ENCODE data around the gene SERPINH1.

Gene SERPINH1

DNA sequence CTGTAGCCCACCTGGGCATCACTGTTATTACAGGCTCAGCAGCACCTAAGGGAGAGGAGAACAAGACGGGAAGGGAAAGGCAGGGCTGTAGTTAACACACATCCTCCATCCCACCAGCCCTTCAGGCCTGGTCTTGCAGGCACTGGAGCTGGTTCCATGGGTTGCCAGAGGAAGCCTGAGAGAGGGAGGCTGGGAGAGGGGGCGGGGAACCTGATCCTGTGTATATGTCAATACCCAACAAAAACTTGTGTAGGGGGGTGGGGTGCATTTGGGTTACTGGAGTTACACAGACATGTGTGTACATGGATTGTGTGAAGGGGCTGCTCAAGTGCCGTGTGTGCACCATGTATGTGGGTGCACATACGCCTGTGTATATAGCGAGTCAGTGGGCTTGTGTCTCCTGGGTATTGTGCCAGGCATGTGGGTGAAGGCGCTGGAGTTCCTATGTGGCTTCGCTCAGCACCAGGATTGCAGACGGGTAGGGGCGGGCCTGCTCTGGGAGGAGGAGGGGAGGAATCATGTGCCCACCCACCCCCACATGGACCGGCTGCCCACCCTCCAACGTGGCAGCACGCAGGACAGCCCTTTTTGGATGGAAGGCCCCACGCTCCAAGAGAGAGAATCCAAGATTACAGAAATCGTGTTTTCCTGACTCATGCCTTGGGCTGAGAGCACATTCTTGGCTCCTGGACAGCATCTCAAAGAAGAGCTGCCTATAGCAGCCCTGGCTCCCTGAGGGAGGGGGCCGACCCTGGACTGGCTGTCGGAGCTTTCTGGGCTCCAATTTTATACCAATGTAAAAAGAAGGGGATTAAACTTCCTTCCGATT is 4.2 kb upstream of the SERPINH1 start:
- DNase-seq: no peak

- no peak for DNase-seq
Measured at GRCh38 chr11:75558939-75559843, 2.9 kb upstream of the SERPINH1 start.

GRCh38 chr11:75560644-75561043 is 1.4 kb upstream of the SERPINH1 start:
- DNase-seq: no peak

DNA sequence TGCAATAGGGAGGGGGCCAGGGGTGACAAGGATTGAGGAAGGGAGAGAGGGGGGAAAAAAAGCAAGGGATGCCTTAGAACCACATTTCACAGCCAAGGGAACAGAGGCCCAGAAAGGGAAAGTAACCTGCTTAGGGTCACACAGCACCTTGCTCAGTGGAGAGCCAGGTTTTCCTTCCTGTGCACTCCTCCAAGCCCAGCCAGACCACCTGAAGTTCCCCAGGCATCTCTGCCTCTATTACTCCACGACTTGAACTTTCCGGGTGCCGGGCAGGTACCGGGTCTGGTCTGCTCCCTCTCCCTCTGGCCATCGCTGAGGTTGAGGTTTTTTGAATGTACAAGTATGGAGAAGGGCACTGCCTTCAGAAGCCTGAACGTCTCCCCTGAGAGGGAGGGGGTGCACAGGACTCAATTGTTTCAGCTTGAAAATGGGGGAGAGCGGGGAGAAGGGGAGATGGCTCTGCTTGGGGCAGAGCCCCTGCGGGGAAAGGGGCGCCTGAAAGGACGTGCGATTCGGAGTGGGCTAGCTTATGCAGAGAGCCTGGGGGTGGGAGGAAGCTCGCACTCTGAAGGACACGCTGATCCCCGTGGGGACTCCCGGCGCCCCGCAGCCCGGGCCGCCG is 516 bp upstream of the SERPINH1 start:
- no peak for DNase-seq

DNA sequence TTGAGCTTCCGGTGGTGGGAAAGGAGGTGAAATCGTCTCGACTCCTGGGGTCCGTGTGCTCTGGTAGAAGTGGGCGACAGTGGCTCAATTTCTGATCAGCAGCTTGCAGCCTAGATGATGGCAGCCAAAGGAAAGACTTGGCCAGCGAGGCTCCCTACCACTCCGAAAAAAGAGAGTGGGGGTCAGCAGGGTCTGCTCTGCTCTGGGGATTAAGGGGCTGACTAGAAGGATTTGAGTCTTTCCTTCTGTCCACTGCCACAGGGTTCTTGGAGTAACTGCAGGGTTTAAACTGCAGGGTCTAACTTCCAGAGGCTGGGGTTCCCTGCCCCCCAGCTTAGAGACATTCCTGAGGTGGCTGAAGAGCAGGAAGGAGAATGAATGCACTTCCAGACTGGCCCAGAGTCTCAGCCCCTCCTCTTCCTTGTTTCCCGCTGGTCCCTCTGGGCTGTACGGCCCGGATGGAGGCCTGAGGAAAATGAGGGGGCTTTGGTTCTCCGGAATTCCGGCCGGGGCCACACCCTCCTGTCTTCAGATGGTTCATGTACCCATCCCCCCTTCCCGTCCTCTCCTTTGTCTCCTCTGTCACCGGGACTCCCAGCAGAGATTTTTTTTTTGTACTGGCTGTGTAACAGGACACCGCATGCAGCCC is 907 bp downstream of the SERPINH1 start:
- DNase-seq: no peak

DNA sequence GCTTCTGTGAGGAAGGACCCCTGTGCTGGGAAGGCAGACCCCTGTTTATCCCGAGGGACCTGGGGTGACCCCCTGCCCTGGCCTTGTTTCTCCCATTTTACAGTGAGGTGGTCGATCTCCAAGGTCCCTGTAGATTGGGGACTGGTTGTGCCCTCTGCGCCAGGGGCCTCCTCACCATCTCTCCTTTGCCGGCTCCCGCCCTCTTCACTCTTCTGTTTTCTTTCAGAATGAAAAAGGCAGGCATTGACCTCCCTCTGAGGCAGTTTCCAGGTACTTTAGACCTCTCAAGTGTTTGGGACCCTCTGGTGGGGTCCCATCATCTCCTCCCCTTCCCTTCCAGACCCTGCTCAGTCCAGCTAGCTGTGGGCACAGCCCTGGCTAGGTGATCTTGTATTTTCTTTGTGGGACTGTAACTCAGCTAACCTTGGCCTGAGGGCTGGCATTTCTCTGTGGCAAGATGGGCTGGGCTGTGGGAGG is 1.5 kb downstream of the SERPINH1 start:
- DNase-seq: no peak

DNA sequence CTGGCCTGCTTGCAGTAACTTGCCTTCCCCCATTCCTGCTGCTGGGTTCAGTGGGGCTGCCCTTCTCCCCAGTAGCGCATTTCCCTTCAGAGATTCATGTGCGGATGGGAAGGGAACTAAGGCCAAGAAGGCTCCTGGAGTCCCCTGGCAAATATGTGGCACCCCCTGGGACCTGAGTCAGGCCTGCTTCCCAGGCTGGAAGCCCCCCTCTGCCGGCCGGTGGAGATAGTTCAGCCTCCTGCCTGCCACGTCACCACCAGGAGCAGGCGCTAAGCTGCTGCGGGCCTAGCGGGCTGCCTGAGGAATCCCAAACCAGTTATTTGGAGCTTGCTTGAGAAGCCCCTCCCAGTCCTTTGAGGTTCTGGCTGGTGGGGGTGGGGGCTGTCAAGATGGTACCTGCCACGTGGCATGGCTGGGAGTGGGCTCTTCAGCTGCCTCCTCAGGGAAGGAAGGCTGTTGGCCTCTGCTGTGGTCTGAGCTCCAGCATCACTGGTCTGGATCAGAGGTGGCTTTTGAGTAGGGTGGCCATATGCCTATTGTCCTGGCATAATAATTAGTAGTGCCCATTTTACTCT is 2.0 kb downstream of the SERPINH1 start:
- DNase-seq: no peak

DNA sequence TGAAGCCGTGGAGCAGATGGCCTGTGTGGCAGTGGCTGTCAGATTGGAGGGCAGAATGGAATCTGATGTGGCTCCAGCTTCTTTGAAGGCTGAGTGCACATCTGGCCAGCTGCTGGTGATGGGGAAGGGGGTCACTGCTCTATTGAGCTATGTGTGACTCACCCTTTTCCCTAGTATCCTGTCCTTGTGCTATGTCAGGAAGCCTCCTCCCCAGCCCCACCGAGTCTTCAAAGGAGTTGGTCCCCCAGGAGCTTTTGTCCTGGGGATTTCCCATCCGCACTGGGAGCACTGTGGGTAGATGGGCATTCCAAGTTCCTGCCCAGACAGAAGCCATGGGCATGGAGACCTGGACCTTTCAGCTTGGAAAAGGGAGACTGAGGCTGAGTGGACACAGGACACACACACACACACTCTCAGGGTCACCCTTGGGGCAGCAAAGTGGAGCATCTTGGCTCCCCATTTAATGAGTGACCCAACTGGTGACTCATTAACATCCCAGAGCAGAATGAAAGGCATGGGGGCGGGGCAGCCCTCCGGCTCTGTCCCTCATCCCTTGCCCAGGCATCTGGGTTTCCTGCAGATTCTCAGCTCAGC is 3.3 kb downstream of the SERPINH1 start:
- no peak for DNase-seq

GRCh38 chr11:75565916-75566762 is 4.1 kb downstream of the SERPINH1 start:
- no peak for DNase-seq

DNA sequence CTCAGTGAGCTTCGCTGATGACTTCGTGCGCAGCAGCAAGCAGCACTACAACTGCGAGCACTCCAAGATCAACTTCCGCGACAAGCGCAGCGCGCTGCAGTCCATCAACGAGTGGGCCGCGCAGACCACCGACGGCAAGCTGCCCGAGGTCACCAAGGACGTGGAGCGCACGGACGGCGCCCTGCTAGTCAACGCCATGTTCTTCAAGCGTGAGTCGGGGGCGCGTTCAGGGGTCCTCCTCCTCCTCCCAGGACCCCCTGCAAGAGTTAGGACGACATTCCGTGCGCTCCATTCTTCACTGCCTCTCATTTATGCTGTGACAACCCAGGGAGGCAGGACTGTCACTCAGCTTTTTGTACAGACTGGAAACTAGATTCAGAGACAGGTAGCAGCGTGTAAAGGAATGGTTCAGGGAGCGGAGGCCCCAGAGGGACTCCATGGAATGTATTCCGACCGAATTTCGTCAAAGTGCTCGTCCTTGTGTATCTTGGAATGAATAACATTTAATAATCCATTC is 4.8 kb downstream of the SERPINH1 start:
- DNase-seq: no peak

DNA sequence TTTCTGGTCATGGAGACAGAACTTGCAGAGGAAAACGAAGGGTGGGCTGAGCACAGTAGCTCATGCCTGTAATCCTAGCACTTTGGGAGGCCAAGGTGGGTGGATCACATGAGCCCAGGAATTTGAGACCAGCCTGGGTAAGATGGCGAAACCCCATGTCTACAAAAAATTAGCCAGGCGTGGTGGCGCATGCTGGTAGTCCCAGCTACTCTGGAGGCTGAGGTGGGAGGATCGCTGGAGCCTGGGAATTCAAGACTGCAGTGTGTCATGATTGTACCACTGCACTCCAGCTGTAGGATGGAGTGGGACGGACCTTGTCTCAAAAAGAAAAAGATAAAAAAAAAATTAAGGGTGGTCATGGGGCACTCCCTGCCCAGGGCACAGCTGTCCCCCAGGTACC is 5.9 kb downstream of the SERPINH1 start:
- DNase-seq: no peak

DNA sequence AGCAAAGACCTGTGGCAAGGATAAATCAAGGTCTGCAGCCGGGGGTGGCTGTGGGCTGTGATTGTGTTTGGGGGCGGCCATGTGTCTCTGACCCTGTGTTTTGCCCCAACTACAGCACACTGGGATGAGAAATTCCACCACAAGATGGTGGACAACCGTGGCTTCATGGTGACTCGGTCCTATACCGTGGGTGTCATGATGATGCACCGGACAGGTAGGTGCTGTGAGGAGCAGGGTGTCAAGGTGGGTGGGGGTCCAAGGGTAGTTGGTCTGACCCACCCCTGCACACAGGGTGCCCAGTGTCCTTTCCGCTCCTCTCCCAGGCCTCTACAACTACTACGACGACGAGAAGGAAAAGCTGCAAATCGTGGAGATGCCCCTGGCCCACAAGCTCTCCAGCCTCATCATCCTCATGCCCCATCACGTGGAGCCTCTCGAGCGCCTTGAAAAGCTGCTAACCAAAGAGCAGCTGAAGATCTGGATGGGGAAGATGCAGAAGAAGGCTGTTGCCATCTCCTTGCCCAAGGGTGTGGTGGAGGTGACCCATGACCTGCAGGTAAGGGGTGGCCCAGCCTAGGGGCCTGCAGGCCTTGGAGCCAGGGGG is 6.7 kb downstream of the SERPINH1 start:
- DNase-seq: no peak

- no peak for DNase-seq
Measured at GRCh38 chr11:75570559-75571139, 8.6 kb downstream of the SERPINH1 start.

DNA sequence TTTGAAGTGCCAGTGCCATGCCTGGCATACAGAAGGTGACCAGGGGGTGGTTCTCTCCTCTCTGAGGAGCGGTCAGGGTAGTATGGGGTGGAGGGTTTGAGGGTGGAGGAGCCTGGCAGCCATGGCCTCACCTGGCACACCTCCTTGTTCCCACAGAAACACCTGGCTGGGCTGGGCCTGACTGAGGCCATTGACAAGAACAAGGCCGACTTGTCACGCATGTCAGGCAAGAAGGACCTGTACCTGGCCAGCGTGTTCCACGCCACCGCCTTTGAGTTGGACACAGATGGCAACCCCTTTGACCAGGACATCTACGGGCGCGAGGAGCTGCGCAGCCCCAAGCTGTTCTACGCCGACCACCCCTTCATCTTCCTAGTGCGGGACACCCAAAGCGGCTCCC is 9.6 kb downstream of the SERPINH1 start:
- no peak for DNase-seq

DNA sequence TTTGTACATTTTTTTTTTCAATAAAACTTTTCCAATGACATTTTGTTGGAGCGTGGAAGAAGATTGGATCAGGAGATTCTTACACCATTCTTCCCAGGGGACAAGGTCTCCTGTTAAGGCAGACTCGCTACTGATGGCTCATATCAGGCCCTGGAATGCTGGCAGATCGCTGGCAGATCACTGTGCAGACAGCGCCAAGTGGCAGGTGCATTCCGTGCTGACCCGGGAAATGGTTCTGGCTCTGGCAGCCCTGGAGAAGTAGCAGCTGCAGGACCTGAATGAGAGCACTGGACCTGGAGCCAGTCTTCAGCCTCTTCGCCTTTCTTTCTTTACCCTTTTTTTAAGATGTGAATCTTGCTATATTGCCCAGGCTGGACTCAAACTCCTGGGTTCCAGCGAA is 10.7 kb downstream of the SERPINH1 start:
- DNase-seq: no peak

- no peak for DNase-seq
Measured at GRCh38 chr11:75574698-75575602, 12.9 kb downstream of the SERPINH1 start.

GRCh38 chr11:75576017-75576416 is 14.0 kb downstream of the SERPINH1 start:
- DNase-seq: no peak

- DNase-seq: no peak
Measured at GRCh38 chr11:75576499-75576918, 14.5 kb downstream of the SERPINH1 start.

GRCh38 chr11:75577207-75577606 is 15.2 kb downstream of the SERPINH1 start:
- peak; percentile 46 for DNase-seq
